HG03139 (cell line): ENCODE measurements around the gene CNNM1.

ENCODE experiments used
- ATAC-seq: cut with Tn5 transposase; IDR thresholded peaks from one replicate; pipeline ENCODE4 v1.9.1; 2021; ENCODE audit not compliant: unreplicated experiment

The CNNM1 gene

DNA sequence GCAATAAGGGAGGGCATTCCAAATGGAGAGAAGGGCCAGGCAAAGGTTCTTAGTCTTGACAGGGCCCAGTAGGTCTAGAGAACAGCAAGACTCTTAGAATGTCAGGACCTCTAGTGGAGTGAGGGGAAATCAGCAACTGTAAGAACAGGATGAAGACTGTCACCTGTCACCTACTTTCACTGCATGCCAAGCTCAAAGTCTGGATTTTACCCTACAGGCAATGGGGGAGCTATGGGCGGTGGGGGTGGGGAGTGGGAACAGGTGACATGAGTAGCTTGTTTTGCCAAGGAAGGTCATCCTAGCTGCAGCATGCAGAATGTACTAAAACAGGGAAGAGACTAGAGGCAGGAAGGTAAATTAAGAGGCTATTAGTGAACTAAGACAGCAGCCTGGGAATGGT lies 82.9 kb downstream of the CNNM1 start:
- ATAC-seq: no peak

GRCh38 chr10:99418910-99419624 lies 89.9 kb downstream of the CNNM1 start:
- ATAC-seq: no peak

DNA sequence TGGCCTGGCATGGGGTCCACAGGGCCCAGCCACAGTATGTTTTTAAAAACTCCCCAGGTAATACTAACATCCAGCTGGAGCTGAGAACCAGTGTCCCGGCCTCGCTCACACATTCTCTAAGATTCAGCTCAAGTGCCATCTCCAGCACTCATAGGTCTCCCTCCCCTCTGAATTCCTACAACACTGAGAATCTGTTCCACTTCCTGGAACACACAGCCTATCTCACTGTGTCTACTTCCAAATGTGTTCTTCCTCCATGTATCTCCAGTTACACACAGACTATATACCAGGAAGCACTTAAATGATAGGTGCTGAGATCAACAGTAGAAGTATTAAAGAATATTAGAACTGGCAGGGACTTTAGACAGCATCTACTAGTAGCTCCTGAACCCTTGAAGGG lies 90.5 kb downstream of the CNNM1 start:
- ATAC-seq: no peak

- no peak for ATAC-seq
These were observed 92.1 kb downstream of the CNNM1 start for GRCh38 chr10:99421233-99421739.

DNA sequence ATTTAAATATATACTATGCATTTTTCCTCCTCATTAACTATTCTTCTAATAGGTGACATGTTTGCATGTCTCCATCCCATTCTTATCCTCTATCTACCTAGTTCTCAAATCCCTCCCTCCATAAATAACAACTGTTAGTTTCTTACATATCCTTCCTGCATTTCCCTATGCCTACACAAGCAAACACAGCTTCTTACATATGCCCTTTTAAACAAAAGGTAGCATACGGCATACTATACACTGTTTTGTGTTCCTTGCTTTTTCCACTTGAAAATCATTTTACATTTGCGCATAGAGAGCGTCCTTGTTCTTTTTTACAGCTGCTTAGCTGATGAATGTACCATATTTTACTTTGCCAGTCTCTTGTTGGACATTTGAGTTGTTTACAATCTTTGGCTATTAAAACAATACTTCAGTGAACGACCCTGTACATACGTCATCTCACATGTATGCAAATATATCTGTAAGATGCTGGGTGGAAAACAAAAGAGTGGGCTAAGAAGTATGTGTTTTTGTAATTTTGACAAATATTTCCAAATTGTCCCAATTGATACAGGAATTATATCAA lies 93.5 kb downstream of the CNNM1 start:
- no peak for ATAC-seq

- ATAC-seq: no peak
These were observed 95.5 kb downstream of the CNNM1 start for GRCh38 chr10:99424656-99425055.

DNA sequence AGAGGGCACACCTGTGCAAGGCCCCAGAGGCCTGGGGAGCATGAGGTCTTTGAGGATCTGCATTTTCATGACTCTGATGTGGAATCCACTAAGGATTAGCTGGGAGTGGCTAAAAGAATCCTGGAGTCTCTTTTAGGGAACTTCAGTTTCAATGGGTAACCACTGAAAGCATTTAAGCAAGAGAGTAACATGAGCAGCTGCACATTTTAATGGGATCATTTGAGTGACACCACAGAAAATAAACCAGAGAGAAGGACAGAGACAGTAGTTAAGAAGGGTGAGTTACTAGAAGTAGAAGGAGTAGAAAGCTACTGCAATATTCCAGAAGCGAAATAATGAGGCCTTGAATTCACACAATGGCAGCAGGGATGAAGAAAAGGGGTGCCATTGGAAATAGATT lies 96.0 kb downstream of the CNNM1 start:
- ATAC-seq: no peak

DNA sequence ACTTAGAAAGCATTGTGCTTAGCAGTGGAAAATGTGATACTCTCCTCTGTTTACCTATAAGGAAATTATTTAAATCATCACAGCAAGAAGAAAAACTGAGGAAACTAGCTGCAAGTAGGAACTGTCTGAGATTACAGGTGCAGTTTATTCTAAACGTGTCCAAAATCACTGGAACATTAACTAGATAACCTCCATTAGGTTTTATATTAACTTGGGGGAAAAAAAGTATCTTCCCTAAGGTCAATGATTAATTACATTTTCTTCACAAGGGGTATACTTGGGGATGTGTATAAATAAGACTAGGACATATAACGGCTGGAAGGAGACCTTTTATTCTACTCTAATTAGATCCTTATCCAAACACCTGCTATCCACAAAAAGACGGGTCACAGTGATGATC lies 97.5 kb downstream of the CNNM1 start:
- ATAC-seq: no peak

DNA sequence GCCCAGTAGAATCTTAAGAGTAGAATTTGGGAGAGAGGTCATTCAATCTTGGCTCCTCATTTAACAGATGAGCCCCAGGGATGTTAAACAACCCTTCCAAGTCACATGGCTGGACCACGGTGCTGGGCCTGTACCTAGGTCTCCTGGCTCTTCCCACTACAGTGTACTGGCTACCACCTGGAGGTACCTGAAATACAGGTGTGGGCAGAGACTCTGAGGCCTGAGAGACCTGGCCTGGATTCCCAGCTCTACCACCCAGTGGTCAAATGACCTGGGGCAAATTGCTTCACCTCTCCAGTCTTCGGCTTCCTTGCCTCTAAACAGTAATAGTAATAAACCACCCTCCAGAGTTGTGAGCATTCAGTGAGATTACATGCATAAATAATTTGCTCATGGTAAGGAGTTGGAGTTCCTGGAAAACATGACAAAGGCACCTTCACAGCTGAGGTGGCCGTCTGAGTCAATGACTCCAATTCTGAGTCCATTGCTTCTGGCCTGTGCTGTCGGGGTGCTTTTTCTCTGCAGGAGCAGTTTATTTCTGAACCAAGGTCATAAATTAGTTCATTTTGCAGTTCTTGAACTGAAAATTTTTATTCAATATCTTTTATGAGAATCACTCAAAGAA lies 98.5 kb downstream of the CNNM1 start:
- no peak for ATAC-seq

DNA sequence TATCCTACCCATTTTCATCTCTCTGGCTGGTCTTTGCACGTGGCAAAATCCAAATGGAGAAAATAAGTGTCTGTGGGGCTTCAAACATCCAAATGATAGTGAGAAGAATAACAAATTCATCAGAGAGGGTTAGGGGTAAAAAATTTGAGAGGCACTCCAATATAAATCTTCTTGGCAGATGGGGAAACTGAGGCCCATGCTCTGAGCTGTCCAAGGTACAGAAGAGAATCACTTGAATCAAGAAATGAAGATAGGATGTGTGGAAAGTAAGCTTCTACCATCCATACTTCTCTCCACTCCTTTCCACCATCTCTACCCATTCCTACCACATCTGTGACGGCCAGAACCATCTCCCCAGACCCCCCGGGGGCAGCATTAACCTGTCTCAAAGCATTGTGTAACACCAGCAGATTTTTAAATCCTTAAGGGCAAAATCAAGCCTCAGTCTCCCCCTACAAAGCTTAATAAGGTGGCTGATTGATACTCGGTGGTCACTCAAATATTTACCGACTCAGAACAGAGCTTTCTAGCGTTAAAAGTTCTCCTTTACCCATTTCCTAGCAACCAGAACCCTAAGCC lies 100.5 kb downstream of the CNNM1 start:
- ATAC-seq: no peak

GRCh38 chr10:99430116-99430450 lies 100.9 kb downstream of the CNNM1 start:
- peak; percentile 9 for ATAC-seq

- peak; percentile 93 for ATAC-seq
These were observed 101.5 kb downstream of the CNNM1 start, which contains the start of gene GOT1 for GRCh38 chr10:99430451-99431189. TSS of gene GOT1 (minus strand) at chr10:99430624. CDS start at chr10:99430565, 59 bp downstream.

GRCh38 chr10:99431190-99431760 lies 102.1 kb downstream of the CNNM1 start:
- ATAC-seq: no peak

- ATAC-seq: no peak
These were observed 102.9 kb downstream of the CNNM1 start for GRCh38 chr10:99432047-99432446.

- no peak for ATAC-seq
These were observed 103.7 kb downstream of the CNNM1 start for GRCh38 chr10:99432881-99433280.

- ATAC-seq: no peak
These were observed 104.3 kb downstream of the CNNM1 start for GRCh38 chr10:99433378-99434020.

DNA sequence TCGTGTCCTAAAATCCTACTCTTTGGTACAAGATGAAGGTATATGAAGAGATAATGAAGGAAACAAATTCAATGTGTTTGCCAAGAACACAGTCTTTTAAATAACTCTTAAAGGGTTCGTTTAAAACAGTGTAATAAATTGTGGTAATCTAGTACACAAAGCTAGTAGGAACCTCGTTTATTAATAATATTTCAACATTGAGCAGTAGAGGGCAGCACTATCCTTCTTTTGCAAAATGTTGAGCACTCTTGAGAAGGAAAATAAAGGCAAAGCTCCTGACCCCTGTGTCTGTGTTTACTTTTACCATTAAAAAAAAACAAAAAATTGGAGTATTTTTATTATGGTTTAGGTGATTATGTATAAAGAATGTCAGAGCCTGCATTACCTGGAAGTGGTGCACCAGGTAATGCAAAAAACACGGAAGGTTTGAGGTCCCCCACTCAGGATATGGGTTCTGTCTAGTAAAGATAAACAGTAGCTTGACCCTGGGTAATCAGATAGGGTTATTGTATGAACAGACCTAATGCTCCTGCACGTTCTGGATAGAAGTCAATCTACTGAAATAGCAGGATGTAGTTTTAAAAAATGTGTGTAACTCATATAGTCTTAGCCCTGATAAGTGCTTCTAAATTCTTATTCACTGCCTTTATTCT lies 107.0 kb downstream of the CNNM1 start:
- ATAC-seq: no peak

GRCh38 chr10:99438890-99439289 lies 109.7 kb downstream of the CNNM1 start:
- no peak for ATAC-seq

DNA sequence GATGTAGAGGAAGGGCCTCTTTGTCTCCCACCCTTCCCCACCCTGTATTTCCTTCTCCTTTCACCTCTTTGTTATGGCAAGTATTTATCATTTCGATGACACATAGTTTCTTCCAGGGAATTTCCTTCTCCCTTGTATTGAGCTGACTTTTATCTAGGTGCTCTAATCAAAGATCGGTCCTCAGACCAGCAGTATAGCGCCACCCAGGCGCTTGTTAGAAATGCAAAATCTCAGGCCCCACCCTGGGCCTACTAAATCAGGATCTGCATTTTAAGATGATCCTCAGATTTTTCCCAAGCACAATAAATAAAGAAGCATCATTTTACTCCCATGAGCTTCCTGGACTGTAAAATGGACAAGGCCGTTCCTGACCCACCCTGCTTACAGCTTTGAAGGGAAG lies 113.2 kb downstream of the CNNM1 start:
- ATAC-seq: no peak

DNA sequence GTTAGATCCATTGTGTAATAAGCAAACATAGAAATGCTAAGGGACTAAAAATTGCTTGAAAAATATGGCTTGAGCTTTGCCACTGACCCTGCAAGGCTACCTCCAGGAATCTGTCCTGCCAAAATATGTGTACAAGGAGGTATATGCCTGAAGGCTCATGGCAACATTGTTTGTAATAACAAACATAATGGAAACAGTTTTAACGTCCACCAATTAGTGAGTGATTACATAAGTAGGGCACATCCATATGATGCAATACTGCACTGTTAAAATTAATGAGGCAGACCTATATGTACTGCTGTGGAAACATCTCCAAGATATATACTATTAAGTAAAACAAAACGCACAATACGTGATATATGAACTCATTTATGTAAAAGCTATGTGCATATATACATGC lies 114.3 kb downstream of the CNNM1 start:
- no peak for ATAC-seq
